HG02623 (cell line): ENCODE data around the gene MRPS17.
"Not testable (repeated sequence)": the region's sequence is repeated elsewhere in the genome, so short reads cannot be mapped to it uniquely, and the experiment has no call there.

Experiments
- ATAC-seq: cut with Tn5 transposase; IDR thresholded peaks from one replicate; pipeline ENCODE4 v1.9.1; 2021; ENCODE audit warnings: moderate library complexity; ENCODE audit not compliant: unreplicated experiment

The MRPS17 gene

DNA sequence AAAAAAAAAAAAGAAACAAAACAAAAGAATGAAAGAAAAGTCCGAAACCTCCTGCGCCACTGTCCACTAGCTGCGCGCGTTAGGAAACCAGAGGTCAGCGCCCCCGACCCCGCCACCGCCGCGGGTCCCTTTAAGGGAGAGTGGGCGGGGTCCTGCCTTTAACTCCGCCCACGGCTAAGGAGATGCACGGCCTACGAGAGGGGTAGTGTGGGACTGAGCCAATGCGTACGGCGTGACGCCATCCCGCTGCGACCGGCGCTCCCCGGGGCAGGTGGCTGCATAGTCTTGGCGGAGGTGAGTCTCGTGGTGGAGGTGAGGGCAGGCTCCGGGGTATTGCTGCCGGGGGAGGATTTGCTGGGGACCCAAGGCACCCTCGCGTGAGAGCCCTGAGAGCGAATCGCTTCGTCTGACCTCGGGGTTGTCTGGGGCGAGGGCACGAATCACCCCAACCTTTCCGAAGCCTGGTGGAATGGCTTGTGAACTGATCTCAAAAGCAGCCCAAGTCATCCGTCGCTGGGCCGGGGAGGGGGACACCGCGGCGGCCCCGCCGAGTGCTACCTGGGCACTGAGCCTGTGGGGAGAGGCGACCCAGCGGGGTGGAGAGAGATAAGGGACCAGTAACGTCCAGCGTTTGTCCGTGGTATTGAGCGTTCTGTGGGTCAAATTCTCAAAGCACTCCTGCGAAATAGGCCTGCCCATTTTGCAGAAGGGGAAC is at the start of gene MRPS17:
Gene MRPS17, plus strand, starts transcription at position 241 of the 715 bp plus-strand sequence. CDS start 1,319 bp downstream, outside the sequence.
- peak; percentile 100 for ATAC-seq

DNA sequence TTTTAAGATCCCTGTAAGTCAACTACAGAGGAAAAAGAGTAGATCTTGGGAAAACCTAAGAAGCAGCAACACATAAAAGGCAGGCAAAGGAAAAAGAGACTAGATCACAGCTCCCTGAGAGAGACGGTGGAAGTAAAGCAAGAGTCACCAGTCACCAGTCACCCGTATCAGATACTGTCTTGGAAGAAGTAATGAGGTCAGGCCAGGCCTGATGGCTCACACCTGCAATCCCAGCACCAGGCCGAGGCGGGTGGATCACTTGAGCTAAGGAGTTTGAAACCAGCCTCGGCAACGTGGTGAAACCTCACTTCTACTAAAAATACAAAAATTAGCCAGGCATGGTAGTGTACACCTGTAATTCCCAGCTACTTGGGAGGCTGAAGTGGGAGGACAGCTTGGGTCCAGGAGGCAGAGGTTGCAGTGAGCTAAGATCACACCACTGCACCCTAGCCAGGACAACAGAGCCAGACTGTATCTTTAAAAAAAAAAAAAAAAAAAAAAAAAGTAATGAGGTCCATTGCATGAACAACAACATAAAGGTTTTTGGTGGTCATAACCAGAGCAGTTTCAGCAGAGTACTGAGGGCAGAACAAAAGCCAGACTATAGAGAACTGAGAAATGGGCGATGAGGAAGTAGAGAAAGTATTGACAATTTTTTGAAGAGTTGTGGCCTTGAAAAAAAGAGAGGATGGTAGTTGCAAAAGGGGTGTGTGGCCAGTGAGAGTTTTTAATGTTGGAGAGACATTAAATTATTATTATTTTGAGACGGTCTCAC is 47.5 kb upstream of the MRPS17 start:
- ATAC-seq, result peak; percentile 97

DNA sequence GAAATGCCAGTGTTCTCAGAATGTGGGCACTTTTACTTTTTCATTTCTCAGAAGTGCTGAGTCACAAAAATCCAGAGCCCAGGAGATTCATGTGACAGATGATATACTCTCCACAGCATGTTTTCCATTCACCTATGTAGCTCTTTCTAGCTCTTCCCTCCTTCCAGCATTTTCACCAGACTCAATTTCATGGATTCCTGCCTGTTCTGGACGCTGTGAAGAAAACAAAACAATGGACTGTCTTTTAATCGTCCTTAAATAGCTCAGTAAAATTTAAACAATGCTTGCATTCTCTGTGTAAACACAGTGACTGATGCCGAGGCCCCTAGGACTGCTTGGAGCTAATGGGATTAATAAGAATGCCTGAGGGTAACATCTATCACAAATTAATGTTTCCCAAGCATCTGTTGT is 38.9 kb upstream of the MRPS17 start:
- no peak for ATAC-seq

DNA sequence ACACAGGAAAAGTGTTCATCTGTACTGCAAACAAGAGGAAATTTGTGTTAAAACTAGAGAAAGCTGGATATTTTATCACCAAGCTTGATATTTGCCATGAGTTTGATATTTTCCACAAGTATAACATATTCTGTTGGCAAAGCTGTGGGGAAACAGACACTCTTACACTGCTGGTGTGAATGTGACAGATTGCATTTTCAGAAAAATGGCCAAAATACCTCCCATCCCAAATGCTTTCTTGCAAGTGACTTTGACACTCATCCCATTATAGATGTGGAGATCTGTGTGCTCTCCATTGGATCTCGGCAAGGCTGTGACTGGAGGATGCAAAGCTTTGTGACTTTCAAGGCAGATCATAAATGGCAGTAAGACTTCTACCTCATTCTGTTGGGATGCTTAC is 33.9 kb upstream of the MRPS17 start:
- no peak for ATAC-seq

DNA sequence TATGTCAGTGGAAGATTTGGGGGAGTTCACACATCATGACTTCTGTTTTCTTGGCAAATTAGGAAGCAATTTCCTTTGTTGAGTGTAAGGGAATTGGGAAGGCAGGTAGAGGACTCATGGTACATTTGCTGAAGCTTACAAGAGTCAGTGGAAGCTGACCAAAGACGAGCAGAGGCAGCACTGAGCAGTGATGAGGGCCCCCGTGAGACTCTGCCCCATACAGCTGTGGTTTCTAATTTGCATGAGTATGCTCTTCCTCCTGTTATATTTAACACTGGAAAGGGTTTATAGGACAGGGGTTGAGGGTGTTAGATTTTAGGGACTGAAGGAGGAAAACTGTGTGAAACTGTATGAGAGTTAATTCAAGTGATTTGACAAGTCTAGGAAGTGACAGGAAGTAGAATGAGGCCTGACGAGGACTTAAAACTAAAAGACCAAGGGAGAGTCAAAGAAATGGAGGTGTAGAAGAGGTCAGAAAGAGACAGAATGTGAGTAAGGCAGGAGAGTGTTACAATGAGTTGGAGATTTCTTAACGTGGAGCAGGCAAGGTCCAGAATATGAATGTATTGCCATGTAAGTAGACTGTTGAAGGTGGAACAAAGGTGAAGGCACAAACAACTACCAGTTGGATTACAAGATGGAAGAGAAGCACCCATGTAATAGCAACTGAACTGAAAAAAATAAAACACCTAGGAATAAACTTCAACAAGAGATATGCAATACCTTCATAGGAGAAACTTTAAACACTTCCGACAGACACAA is 23.5 kb upstream of the MRPS17 start:
- no peak for ATAC-seq

DNA sequence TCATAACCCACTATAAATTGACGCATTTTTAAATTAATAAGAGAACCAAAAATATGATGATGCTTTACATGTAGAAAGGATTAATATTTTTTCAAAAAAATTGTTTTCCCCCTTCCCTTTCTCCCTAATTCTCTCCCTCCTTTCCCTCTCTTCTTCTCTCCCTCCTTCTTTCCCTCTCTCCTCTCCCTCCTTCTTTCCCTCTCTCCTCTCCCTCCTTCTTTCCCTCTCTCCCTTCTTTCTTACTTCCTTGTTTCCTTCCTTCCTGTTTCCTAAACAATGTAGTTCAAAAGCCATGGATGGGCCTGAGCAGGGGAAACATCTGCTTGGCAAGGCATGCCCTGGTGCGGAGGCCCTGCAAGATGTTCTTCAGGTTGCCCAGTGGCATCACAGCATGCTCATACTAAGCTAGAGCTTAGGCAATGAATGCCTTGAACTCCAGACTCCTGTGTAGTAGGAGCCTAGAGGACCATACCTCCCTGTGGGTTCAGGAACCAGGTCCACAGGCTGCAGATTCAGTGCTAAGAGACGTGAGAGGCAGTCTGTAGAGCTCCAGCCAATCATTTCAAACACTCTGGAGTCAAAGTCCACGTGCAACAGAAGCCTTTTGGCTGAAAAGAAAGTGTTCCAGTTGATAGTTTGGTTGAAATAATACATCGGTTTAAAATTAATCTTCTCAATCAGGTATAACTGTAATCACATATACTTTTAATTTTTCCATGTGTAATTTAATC is 20.1 kb upstream of the MRPS17 start:
- ATAC-seq, result no peak

DNA sequence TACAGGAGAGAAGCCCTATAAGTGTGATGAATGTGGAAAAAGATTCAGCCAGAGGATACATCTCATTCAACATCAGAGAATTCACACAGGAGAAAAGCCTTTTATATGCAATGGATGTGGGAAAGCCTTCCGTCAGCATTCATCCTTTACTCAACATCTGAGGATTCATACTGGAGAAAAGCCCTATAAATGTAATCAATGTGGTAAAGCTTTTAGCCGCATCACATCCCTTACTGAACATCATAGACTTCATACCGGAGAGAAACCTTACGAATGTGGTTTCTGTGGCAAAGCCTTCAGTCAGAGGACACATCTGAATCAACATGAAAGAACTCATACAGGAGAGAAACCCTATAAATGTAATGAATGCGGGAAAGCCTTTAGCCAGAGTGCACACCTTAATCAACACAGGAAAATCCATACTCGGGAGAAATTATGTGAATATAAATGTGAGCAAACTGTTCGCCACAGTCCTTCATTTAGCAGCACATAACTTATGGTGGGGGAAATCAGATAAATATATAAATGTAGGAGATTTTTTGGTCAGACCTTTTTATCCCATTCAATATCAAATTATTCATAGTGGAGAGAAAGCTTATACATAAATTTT is 12.1 kb upstream of the MRPS17 start:
- no peak for ATAC-seq

DNA sequence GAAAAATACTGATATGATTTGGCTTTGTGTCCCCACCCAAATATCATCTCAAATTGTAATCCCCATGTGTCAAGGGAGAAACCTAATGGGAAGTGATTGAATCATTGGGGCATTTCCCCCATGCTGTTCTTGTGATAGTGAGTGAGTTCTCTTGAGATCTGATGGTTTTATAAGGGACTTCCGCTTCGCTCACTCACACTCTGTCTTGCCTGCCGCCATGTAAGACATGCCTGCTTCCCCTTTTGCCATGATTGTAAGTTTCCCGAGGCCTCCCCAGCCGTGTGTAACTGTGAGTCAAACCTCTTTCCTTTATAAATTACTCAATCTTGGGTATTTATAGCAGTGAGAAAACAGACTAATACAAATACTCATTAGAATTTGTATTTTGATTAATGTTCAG is 5.1 kb upstream of the MRPS17 start:
- ATAC-seq, result no peak

DNA sequence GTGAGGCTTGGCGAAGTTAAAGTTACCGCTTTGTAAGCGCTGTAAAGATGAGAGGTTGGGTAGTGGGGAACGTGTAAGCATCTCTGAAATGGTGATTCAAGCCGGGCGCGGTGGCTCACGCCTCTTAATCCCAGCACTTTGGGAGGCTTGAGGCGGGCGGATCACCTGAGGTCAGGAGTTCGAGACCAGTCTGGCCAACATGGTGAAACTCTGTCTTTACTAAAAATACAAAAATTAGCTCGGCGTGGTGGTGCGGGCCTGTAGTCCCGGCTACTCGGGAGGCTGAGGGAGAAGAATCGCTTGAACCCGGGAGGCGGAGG is 635 bp downstream of the MRPS17 start:
- ATAC-seq, result not testable (repeated sequence)

DNA sequence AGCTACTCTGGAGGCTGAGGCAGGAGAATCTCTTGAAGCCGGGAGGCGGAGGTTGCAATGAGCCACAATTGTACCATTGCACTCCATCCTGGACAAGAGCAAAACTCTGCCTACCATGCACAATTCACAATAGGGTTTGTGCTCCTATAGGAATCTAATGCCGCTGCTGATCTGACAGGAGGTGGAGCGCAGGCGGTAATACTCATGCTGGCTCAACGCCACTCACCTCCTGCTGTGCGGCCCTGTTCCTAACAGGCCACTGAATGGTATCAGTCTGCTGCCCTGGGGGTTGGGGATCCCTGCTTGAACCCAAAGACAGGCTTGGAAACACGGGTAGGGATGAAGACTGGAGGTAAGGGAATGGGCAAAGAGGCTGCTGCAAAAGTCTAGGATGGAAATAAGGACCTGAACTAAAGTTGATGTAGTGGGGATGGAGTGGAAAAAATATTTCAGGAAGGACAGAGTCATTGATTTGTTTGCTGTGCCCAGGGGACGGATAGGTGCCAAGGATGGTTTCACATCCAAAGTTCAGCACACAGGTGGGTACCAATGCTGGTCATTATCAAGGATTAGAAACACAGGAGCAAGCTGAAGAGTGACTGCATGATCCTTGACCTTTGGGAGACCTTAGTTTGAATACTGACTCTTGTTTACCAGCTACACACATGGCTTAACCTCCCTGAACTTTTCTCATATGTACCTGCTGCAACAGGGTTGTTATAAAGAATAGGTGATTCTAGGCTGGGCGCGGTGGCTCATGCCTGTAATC is 2.2 kb downstream of the MRPS17 start:
- ATAC-seq, result no peak

DNA sequence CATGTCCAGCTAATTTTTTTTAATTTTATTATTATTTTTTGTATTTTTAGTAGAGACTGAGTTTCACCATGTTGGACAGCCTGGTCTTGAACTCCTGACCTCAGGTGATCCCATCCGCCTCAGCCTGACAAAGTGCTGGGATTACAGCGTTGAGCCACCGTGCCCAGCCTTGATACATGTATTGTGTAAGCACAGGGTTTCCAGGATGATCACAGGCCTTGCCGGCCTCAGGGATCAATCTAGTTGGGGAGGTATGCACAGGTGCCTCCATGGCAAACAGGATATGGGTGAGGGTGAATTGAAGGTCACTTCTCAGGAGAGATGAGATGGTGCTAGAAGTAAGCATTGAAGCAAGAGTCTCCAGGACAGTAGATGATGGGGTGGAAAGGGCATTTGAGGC is 5.5 kb downstream of the MRPS17 start:
- no peak for ATAC-seq

DNA sequence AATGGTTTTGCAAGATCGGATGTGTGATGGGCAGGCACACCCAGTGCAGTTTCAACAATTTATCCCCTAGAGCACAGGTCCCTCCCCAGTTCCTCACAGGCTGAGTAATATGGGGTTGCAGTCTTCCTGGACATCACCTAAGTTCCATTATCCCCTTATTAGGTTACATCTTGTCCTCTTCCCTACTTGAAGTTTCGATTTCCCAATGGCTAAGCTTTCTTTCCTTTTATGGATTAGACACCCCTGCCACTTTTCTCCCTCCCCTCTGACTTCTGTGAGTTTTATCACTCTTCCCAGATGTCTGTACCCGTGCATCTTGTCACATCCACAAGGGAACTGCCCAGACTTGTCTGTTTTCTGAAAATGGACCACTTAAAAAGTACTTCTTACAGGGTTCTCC is 10.3 kb downstream of the MRPS17 start:
- ATAC-seq, result no peak

DNA sequence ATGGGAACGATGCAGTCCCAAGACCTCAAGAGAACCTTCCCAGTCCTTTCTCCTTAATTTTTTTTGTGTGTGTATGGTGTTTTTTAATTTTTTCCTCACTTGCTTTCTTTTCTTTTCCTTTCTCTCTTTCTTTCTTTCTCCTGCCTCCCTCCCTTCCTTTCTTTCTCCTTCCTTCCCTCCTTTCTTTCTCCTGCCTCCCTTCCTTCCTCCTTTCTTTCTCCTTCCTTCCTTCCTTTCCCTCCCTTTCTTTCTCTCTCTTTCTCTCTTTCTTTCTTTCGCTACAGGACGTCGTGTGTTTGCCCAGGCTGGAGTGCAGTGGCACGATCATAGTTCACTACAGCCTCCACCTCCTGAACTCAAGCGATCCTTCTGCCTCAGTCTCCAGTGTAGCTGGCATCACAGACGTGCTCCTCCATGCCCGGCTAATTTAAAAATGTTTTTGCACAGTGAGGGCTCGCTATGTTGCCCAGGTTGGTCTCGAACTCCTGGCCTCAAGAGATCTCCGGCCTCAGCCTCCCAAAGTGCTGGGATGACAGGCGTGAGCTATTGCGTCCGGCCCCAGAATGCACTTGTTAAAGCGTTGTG is 12.0 kb downstream of the MRPS17 start:
- ATAC-seq, result no peak

DNA sequence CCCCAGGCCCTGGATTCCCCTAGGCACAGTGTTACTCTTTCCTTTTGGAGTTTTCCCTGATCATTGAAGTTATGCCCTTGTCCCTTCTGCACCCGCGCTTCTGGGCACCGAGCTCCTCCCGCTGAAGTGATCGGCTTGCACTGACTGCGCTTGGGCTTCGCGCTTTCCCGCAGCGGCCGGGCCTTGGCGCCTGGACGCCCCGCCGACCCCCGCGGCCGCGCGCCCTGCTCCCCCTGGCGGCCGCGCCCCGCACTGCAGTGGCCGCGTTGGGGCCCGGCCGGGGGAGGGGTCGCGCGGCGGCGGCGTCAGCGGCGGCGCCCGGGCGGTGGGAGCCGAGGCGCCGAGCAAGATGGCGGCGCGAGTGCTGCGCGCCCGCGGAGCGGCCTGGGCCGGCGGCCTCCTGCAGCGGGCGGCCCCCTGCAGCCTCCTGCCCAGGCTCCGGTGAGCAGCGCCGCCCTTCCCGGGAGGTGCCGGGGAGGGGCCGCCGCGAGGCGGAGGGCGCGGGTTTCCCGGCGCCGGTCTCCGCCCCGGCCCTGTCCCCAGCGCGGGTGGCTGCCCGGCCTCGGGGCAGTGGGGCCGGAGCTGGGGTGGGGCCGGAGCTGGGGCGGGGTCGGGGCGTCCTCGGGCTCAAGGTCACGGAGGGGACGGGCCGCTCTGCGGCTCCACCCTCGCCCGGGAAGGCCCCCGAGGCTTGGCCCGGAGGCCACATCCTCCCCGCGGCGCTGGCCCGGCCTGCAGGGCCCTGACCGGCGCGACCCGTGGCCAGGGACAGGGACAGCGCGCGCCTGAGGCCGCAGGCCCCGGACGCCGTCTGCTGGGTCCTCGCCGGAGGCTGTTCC is 12.8 kb downstream of the MRPS17 start, which contains the start of gene NIPSNAP2:
Gene NIPSNAP2, plus strand, starts transcription at position 325 of the 839 bp plus-strand sequence. Its CDS starts 25 bp downstream, at position 350.
- ATAC-seq, result peak; percentile 72

DNA sequence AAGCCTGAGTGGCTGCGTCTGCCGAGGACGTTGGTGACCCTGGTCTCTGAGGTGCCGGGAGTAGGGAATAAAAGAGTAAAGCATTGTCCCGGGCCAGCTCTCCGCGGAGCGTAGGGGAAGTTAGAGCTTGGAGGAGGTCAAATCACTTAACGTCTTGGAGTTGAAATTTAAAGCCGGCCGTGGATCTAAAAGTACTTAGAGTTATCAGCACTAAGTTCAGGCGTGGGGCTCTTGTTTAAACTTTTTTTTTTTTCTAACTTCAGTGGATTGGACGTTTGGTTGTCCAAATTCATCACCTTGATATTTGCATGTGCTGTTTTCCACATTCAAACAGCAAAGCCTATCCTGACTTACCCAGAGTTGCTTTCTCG is 13.4 kb downstream of the MRPS17 start:
- ATAC-seq, result no peak

DNA sequence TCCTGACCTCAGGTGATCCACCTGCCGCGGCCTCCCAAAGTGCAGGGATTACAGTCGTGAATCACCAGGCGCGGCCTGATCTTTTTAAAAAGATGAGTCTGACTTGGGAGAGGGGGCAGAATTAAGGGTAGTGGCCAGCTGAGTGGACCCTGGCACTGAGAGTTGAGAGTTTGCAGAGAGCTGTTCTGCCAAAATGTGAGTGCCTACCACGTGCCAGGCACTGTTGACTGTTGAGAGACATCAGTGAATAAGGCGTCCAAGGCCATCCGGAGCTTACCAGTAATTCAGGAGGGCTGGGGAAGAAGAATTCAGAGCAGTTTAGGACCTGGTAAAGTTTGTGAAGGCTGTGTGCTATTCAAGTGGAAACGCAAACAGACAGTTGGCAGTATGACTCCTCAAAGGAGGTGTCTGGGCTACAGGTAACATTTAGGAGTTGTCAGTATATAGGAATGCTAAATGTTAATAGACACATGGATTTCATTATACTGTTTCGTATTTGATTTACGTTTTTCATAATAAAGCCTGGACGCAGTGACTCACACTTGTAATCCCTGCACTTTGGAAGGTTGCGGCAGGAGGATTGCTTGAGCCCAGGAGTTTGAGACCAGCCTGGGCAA is 14.2 kb downstream of the MRPS17 start:
- no peak for ATAC-seq

DNA sequence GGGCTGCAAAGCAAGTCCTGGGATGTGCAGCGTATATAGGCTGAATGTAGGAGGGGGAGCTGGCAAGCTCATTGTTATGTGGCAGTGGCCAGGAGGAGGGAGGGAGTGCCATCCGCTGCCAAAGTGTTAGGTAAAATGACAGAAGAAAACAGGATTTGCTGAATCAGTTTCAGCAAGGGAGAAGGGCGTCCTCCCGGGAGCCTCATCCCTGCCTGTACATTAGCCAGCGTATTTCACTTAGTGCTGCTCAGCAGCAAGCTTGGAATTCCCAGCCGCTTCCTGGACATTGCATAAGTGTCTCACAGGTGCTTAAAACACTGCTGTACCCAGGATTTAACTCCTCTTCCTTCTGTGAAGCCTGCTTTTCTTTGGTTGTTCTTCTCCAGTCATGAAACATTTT is 15.2 kb downstream of the MRPS17 start:
- no peak for ATAC-seq

DNA sequence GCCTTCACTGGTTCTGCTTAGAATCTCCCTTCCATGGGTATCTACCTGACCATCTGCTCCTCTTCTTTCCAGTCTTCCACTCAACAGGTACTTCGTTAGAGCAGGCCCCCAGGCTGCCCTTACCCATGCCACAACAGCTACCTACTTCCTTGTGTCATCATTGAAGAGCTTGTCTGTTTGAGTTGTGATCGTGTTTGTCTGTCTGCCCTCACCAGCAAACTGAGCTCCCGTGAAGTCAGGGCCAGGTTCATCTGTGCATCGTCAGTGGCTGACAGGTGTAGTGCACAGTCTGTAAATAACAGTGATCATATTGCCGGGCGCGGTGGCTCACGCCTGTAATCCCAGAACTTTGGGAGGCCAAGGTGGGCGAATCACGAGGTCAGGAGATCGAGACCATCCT is 17.7 kb downstream of the MRPS17 start:
- ATAC-seq, result no peak
